HG03442 (cell line): ENCODE data around the gene BMF.
A peak's percentile ranks its signal among the peaks of the same experiment; 100 is the strongest.

ENCODE experiments used
- ATAC-seq: cut with Tn5 transposase; IDR thresholded peaks from one replicate; pipeline ENCODE4 v1.9.1; 2021; ENCODE audit warnings: mild to moderate bottlenecking, moderate library complexity; ENCODE audit not compliant: unreplicated experiment

Gene BMF

DNA sequence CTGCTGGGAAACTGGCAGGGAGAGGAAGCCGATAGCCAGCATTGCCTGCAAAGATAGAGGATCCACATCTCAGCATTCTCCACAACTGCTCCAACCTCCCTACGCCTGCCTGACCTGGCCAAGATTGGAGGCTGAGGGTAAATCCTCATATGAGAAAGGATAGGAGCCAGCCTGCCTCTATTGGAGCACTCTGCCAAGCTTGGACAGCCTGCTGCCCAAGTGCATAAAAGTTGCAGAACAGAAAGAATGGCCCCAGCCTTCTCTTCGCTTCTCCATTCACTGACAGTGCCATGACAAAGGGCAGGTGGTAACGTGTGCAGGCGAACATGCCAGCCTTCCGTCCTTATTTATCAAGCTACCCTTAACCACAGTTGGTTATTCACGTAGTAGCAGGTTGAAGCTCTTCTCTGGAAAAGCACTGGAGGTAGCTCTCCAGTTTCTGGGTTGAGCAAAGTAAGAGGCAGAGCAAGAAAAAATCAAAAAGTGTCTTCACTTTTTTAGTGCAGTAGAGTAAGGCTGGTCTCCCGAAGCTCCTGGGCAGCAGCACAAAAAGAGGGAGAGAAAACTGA lies 4.3 kb downstream of the BMF start:
- ATAC-seq: no peak

GRCh38 chr15:40103864-40104271 lies 4.8 kb downstream of the BMF start:
- no peak for ATAC-seq

- ATAC-seq: no peak
These were observed 5.5 kb downstream of the BMF start for GRCh38 chr15:40102897-40103858.

- no peak for ATAC-seq
These were observed 7.5 kb downstream of the BMF start for GRCh38 chr15:40100947-40101905.

DNA sequence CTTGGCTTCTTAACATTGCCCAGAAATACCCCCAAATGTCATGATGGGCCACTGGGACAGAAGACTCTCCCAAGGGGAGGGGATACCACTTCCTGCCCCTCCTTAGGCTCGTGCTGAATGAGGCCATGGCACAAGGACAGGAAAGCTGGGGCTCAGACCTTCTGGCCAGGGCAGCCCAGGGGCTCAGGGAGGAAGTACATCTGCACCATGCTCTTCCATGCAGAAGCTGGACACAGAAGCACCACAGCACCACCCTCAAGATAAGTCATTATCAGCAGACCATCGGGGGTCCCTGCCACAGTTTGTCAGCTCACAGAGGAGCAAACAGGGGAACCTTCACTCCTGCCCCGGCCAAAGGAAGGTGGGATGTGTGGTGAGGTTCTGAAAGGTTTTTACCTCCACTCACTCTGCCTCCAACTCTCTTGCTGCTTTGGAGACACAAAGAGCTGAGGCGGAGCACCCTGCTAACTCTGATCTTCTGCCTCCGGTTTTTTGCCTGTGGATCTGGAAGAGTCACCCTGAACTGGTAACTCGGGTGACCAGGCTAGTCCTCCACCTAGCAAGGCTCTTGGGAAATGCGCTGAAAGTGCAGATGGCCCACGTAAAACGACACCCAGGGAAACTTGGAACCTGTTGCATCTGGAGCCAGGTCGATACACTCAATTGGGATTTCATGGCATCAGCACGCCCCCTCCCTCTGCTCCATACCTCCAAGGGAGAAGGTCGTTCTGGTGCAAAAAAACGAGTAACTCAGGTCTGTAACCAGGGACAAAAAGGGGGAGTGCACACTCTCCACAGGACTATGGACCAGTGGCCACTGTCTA lies 8.3 kb downstream of the BMF start:
- no peak for ATAC-seq

DNA sequence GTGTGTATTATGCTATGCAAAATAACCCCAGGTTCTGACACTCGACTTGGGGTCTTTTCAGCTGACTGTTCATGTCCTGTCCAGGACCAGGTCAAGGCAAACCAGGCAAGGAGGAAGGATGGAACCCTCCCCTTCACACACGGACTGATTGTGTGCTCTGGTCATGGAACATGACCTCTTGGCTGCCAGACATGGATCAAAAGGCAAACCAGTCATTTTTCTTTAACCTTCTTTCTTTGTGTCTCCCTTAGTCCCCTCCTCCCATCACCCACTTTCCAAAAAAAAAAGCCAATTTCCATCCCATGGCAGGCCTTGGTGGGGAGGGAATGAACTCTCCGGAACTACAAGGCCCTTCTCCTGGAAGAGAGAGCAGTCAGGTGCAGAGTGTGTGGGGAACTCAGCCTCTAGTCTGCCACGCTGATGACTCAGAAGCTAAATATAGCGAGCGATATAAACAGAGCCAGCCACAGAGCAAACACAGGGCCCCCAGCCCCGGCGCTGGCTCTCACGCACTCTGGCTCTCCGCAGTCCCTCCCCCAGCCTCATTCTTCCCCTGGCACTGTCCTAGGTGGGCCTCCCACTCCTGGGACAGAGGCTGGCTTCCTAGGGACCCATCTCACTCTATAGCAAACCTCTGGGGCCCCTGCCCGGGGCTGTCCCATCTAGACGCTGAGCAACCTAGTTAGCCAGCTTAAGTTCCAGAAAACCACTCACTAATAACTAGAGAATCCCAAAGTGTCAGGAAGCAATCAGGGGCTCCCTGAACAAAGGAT lies 10.0 kb downstream of the BMF start:
- peak; percentile 76 for ATAC-seq

- no peak for ATAC-seq
These were observed 10.7 kb downstream of the BMF start for GRCh38 chr15:40097968-40098476.

DNA sequence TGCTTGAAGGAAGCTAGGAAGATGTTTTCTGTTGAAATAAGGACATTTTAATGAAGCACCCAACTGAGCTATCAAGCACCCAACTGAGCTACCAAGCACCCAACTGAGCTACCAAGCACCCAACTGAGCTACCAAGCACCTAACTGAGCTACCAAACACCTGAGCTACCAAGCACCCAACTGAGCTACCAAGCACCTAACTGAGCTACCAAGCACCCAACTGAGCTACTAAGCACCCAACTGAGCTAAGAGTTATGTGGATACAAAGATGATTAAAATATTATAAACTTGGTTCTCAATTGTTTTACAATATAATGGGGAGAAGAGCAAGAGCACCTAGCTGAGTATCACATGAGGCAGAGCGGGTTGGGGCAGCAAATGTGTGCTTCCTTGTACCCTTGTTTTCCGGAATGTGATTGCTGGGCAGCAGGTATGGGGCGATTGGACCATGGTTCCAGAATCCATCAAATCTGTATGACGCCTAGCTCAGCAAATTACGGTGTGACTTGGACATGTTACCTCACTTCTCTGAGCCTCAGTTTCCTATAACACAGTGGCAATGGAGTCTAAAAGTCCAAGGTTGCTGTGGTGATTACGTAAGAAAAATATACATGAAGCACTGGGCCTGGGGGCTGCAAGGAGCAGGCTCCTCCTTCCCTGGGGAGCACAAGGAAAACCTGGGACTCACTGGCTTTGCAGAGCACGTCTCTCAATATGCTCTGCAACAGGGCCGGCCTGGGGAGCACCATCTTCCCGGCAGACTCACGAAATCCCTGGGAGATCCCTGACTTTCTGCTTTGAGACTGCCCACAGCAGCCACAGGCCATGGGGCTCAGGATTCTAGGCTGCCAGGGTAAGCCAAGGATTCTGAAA lies 11.3 kb downstream of the BMF start:
- no peak for ATAC-seq

DNA sequence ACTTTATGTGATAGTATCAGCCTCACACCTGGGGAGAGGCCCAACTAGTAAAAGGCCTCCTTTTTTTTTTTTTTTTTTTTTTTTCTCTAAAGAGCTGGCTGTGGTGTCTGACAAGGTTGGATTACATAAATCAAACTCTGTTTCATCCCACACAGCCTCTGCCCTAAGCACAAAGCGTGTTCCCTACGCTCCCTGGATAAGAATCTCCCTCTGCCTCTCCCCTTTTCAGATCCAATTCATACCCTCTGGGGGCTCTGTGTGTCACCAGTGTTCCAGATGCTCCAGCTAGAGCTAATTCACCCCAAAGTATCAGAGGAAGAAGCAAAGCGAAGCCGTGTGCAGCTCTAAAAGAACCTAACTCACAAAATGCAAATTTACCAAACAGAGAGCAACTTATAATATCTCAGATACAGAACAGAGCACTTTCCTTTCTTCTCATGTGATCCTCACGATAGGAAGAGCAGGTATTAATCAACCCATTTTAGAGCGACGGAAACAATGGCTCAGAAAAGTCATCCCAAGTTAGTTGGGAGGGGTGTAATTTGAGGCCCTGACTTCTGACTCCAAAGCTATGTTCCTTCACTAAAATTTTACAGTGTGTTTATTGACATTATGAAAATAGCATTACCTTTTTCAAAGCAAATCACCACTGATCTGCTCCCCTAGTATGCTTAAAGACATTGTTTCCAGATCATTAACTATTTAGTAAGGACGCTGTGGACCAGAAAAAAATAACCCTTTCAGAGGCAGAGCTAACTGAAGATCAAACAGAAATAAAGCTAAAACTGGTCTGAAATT lies 12.4 kb downstream of the BMF start:
- ATAC-seq: peak; percentile 35

- no peak for ATAC-seq
These were observed 13.1 kb downstream of the BMF start for GRCh38 chr15:40095371-40096093.

DNA sequence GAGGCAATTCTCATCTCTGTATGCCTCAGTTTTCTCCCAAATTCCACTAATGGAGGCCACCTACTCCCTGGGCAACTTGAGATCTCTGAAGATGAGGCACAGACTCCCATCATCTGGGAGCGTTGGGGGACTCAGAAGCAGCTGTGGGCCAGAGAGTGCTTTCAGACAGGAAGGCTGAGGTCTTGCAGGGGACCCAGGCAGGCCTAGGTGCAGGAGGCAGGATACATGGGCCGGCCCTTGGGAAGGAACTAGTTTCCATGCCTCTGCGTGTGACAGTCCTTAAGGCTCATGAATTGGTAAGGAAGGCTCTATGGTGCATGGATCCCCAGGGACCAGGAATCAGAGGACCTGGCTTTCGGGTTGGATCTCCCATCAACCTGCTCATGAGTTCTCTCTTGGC lies 14.5 kb downstream of the BMF start:
- ATAC-seq: no peak

DNA sequence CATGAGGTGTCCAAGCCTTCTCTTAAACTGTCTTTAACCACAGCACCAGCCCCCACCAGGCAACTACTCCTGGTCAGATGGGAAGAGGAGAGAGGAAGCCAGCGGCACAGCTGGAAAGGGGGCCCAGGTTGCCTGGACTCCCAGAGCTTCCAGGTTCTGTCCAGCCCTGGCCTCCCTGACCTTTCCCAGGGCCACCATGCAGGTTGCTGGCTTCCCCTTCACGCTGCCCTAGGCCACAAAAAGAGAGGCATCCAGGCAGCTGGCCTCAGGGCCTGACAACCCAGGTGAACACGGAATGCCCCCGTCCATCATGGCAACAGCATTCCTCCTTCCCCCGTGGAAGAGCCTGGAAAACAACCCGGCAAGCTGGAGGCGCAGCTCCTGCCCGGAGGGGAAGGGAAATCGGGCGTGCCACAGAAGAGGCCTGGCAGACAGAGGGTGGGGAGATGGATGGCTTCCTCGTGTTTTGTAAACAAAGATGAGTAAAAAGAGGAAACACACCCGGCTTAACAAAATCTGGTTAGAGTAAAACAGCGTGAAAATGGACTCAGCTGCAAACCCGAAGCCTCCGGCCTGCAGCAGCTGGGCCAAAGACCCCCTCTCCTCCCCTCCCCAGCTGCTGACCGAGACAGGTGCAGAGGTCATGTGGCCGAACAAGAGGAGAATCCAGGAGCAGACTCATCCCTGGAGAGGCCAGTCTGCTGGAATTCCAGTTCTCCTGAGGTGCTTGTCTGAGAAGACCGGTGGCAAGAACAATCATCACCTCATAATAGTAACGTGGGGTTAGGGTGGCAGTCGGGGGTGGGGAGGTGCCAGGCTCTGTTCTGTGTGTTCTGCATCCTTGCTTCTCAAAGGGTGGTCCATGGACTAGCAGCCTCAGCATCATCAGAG lies 15.5 kb downstream of the BMF start:
- no peak for ATAC-seq

DNA sequence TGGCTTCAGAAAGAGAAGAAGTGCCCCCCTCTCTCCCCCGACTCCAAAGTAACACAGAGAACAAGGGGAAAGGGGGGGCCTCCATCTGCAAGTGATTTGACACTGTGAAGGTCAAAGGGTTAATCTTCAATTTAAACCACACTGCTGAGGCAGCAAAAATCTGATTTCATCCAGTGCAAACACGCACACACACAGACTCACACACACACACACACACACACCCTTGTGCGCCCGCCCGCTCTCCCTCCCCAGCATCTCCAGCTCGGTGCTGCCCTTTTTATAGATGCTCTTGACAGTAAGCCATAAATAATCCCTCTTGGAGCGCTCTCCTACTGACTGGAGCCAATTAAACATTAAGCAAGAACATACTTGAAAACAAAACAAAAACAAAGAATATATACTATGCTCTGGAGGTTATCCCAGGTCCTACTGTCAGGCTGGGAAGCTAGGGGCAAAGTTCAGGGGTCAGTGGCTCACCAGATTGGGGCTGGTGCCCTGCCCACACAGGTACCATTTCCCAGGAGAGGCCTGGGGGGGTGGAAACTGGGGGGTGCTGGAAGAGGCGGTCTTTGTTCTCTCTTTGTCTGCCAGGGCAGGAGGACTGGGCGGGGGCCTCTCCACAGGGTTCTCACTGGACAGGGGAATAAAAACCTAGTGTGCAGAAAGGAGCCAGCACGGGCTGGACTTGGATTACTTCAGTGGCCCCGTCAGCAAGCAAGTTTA lies 16.3 kb downstream of the BMF start:
- ATAC-seq: no peak

DNA sequence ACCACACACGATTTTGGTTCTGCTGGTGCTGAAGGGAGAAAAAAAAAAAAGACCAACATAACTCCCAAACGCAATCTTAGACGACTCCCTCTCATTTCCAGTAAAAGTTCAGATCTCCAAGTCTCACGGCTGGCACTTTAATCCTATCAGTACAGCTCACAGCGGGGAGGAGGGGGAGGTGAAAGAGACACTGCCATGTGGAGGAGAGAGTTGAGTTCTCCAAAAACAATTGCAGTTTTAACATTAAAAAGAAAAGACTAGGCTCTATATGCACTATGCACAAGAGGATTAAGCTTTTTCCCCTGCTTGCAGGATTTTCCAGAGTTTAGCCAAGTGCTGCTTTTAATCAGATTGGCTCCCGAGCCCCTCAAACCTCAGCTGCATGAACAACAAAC lies 16.8 kb downstream of the BMF start:
- no peak for ATAC-seq

GRCh38 chr15:40090774-40091455 lies 17.8 kb downstream of the BMF start:
- no peak for ATAC-seq
